GM12872 (cell line): ENCODE measurements around the gene CLEC10A.

Experiments used
- TF ChIP-seq, protein P1 (sequence below): IDR thresholded peaks from 3 replicates; pipeline ENCODE4 v1.5.1; 2011; ENCODE audit warnings: low read depth, mild to moderate bottlenecking, low read length, moderate library complexity; ENCODE audit not compliant: insufficient read depth

The CLEC10A gene

DNA sequence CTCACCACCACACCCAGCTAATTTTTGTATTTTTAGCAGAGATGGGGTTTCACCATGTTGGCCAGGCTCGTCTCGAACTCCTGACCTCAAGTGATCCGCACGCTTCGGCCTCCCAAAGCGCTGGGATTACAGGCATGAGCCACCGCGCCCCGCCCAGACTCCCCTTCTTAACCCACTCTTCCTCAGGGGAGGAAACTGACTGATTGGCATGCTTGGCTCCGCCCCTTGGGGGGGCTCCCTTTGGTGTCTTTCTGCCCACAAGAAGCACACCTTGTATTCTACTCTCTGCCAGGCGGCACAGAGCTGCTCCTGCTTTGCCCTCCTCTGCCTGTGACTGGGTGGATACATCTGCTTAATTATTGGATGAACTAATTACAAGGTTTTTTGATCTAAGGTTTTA lies 39.3 kb upstream of the CLEC10A start:
- TF ChIP-seq, protein P1, sequence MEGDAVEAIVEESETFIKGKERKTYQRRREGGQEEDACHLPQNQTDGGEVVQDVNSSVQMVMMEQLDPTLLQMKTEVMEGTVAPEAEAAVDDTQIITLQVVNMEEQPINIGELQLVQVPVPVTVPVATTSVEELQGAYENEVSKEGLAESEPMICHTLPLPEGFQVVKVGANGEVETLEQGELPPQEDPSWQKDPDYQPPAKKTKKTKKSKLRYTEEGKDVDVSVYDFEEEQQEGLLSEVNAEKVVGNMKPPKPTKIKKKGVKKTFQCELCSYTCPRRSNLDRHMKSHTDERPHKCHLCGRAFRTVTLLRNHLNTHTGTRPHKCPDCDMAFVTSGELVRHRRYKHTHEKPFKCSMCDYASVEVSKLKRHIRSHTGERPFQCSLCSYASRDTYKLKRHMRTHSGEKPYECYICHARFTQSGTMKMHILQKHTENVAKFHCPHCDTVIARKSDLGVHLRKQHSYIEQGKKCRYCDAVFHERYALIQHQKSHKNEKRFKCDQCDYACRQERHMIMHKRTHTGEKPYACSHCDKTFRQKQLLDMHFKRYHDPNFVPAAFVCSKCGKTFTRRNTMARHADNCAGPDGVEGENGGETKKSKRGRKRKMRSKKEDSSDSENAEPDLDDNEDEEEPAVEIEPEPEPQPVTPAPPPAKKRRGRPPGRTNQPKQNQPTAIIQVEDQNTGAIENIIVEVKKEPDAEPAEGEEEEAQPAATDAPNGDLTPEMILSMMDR, result no peak

DNA sequence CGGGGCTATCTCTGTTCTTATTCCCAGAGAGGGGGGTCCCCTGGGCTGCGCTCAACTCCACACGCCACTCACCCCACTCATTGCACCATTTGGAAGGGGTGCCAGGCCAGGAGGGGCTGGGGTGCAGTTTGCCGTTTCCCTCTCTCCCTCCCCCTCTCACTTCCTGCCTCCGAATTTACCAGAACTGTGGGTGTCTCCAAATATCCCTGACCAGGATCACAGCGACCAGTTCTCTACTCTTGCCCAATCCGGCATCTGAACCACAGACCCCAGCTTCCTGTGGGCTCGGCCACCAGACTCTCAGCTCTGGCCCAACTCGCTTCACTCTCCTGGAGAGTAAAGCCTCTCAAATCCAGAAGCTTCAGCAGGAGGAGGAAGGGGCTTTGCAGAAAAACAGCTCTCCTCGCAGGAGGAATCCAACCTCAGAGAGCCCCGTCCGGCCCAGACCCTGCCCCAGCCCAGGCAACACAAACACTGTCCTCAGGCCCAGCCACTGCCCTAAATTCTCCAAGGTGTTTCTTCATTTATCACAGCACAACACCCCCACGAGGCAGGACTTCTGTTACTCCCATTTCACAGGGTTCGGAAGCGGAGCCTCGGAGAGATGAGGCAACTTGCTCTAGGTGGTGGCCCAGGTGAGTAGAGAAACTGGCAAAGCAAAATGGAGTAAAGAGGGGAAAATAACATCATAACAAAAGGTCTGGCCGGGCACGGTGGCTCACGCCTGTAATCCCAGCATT lies 35.0 kb upstream of the CLEC10A start:
- TF ChIP-seq, protein P1, result no peak

DNA sequence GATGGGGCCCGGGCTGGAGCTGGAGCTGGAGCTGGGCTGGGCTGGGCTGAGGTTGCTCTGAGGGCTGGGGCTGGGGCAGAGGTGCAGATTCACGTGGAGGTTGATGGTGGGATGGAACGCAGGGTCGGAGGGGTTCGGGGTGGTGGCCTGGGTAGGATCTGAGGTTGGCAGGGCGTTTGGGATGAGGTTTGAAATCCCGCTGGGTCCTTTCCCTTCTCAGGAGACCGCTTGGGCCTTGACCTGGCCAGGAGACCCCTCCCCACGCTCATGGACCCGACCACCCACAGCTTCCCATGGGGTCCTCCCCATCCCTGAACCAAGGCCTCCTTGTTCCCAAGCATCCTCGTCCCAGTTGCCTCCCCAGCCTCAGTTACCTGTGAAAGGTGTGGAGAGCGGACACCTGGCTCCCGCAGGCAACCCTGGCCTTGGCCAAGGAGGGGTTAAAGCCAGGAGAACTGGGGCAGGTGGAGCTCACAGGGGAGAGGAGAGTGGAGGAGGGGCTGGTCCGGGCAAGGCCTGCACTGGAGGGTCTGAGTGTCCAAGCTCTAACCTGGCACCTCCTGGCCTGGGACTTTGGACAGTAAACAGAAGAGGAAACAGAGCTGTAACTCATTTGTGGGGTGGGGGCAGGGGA lies 34.3 kb upstream of the CLEC10A start, which contains the start of gene ASGR2:
Gene ASGR2 (minus strand): TSS at position 582 of the 634 bp plus-strand sequence. CDS start 582 bp downstream, outside the sequence.
- TF ChIP-seq, protein P1, result no peak

DNA sequence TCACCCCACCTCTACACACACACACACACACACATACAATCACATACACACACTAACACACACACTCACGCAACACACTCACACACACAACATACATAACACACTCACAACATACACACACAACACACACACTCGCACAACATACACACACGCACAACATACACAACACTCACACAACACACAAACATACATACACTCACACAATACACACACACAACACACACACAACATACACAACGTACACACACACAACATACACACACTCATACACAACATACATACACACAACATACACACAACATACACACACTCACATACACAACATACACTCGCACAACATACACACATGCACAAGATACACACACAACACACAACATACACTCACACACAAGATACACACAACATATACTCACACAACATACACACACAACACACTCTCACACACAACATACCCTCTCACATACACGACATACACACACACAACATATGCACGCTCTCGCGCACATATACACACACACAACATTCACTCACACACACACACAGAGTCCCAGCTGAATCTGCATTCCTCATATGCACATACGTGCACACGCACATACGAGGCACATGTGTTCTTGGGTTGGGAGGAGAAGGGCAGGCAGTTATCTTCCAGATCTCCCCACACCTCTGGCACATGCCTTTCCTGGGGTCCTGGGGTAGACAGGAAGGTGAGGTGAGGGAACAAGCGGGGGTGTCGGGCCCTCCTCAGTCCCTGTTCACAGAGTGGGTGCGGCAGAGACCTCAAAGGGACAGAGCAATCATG lies 33.4 kb upstream of the CLEC10A start:
- TF ChIP-seq, protein P1, result no peak

DNA sequence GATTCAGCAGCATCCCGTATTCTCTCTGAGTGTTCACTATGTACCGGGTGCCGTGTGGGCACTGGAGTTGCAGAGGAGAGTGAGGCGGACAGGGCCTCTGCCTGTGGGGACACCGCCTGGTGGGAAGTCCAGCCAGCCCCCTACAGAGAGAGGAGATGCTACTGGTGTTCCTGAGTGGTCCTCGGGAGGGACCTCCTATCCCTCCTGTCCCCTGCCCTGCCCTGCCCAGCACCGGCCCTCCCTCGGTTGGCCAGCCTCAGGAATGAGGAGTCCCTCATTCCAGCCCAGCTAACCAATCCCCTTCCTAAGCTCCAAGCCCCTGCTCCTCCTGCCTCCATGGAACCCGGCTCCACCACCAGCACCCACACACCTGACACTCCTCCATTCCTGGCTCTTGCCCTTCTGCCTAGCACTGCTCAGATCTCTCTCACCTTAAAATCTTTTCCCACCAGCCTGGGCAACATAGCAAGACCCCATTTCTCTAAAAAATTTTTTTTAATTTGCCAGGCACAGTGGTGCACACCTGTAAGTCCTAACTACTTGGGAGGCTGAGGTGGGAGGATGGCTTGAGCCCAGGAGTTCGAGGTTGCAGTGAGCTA lies 32.6 kb upstream of the CLEC10A start:
- TF ChIP-seq, protein P1, result no peak

DNA sequence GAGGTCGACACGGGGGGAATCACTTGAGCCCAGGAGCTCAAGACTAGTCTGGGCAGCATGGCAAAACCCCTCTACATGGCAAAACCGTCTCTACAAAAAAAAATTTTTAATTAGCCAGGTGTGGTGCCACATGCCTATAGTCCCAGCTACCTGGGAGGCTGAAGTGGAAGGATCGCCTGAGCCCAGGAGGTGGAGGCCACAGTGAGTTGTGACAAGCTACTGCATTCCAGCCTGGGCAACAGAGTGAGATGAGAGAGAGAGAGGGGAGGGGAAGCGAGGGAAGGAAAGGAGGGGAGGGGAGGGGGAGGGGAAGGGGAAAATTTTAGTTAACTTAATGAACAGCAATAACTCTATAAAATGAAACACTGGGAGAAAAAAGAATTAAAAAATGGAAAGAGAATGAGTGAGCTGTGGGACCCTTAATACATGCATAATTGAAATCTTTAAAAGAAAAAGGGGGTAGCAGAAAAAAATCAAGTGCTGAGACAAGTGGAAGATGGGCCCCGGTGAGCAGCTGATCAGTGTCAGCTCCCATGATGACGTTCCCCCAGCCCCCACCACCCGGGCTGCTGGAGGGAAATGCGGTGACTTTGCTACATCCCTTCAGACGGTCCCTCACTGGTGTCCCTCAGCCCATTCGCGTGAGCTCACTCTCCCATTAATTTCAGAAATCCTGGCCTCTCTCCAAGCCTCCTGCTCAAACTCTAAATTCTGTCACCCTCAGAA lies 31.9 kb upstream of the CLEC10A start:
- TF ChIP-seq, protein P1, result no peak
